HG03060 (cell line): ENCODE results near the gene PAX3.

Experiments
- ATAC-seq: cut with Tn5 transposase; IDR thresholded peaks from one replicate; pipeline ENCODE4 v1.9.1; 2021; ENCODE audit warnings: low read depth, moderate number of reproducible peaks; ENCODE audit not compliant: unreplicated experiment

PAX3 gene

DNA sequence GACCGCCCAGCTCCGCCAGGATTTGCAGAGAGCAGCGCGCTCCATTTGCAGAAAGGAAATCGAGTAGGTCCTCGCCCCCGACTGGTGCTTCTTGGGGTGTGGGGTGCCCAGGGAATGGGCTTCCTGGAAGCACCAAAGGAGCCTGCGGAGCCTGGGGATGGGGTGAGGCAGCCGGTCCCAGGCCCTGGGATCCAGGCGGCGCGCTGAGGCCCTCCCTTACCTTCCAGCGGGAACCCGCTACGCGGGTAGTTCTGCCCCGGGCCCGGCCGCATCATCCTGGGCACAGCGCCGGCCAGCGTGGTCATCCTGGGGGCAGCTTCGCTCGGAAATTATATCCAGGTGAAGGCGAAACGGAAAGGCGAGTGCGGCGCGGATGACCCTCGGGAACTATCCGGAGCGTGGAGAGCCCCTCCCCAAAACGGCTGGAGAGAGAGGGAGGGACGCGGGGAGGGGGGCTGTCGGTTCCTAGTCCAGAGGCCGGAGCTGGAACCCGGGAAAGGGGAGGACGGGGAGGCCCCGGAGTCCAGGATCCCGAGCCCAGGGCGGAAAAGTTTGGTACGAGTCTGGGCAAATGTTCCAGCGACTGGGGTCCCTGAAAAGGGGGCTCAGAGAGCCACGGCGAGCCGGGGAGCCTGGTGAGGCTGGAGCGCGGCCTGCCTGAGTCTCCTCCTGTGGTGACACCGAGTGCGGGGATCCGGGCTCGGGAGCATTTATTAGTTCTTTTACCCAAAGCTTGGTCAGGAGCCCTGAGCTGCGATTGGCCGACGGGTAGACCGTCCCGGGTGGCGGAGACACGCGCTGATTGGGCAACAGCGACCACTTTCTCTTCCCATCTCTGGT is at the start of gene PAX3:
TSS of gene PAX3 (minus strand) at position 688 of the 840 bp plus-strand sequence. CDS start at position 305, 383 bp downstream.
- no peak for ATAC-seq

DNA sequence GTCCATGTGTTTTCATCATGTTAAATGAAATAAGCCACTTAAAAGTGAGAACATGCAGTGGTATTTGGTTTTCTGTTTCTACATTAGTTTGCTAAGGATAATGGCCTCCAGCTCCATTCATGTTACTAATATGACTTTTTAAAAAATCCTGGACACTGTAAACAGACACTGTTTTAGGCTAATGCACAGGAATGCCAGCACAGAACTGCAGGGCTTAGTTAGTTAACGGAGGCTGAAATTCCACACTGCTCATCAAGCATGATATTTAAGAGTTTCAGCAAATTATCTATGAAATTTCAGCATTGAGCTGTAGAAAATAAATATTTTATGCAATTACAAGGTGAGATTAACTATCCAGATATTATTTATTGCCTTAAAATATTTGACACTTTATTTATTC is 42.5 kb upstream of the PAX3 start:
- ATAC-seq, result no peak

DNA sequence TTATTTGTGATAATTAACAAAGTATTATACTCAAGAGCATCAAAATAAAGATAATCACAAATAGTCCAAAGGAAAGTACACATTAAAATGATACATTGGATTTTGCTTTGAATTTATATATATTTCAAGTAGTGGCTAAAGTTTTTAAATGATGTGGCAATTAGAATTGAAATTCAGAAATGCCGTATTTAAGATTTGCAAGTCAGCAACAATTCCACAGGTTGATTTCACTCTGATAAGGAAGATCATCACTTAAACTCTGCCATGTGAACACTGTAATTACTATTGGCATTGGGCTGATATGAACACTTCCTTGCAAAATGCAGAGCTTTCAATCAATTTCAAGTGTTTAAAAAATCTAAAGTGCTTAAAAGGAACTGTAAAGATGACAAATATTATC is 39.6 kb upstream of the PAX3 start:
- ATAC-seq, result no peak

DNA sequence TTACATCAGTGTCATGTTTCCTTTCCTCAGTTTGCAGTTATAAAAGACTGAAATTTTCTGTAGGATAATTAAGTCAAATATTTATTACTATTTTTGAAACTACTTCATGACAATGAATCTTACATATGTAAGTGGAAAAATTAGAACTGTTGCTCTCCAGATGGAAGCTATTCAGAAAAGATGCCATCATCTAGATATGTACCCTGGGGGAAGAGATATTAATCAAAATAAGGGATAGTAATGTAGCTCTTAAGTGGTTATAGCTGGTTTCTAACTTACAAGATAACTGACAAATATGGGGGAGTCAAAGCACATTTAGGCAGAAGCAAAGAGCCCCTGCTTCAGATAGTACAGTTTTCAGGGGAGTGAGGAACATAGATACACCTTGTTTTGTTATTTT is 38.1 kb upstream of the PAX3 start:
- no peak for ATAC-seq

DNA sequence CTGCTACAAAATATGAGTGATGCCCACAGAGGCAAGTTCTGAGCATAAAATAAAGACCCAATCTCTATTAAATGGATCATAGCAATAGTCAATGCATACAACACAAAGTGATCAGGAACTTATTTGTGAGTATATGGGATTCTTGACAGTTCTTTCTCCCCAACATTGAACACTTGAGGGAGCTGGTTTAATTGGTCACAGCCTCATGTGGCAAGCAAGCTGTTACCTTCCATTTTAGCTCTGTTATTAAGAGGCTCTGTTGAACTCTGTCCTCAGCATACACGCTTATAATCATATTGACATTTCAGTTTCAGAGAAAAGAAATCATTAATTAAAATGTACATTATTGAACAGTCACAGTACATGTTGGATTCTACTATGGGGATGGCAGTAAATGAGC is 37.6 kb upstream of the PAX3 start:
- no peak for ATAC-seq

DNA sequence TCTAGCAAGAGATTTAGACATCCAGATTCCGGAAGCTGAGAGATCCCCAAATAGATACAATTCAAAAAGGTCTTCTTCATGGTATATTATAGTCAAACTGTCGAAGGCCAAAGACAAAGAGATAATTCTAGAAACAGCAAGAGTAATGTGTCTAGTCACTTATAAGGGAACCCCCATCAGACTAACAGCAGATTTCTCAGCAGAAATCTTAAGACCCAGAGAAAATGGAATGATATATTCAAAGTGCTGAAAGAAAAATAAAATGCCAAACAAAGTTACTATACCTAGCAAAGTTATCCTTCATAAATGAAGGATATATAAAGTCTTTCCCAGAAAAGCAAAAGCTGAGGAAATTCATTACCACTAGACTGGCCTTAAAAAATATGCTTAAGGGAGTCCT is 36.1 kb upstream of the PAX3 start:
- no peak for ATAC-seq

DNA sequence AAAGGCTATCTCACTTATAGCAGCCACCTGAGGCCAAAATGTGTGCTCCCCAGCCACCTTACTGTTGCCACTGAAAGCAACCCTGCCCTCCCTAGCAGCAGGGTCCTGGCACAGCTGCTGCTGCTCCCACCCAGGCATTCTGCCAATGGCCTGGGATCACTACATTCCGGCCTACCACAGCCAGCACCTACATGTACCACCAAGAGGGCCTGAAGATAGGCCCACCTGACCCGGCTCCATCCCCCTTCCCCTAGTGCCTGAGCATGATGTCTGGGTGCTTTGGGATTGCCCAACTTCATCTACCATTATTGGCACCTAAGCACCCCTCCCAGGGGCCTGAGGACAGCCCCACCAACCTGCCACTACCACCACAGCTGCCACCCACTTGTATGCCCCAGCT is 34.6 kb upstream of the PAX3 start:
- no peak for ATAC-seq

DNA sequence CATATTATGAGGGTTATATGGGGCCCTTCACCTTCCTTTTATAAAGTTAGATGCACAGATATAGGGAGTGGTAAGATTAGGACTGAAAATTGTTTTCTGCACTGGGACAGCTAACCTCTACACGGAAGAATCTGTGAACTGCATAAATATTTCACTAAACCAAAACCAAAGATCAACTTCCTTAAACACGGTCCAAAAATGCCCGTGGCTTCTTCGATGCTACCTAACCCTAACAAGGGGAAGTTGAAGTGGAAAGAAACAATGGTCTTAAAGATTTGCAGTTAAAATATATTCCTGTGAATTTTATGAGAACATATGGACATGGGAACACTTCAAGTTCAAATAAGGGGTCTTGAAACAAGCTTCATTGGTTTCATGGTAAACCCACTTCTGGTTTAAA is 33.3 kb upstream of the PAX3 start:
- ATAC-seq, result no peak

DNA sequence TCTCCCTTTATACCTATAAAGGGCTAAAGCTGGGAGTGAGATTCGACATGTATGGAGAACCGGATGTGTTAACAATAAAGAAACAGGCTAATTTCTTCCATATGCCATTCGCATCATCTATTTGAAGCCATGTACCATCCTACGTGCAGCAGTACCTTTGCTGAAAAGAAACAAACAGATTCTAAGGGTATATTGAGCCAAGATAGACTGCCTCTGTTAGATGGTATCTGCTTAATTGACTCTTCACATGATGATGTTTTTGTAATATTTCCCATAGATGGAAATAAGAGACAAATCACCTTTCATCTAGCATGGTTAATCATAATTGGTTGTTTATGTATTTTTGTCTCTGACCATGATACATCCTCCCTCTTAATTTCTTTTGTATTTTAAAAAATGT is 32.1 kb upstream of the PAX3 start:
- ATAC-seq, result no peak

DNA sequence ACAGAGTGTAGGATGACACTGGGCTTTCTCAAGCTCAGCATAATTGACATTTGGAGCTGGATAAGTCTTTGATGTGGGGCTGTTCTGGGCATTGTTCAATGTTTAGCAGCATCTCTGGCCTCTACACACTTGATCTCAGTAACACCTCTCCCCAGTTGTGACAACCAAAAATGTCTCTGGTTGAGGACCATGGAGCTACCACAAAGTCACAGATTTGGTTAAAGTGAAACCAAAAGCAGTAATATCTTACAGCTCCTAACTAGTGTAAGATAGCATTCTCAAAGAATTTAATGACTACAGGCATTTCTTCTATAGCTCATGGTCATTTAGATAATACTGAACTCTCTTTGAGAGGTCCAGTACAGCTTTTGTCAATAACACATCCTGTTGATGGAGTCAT is 23.4 kb upstream of the PAX3 start:
- no peak for ATAC-seq

DNA sequence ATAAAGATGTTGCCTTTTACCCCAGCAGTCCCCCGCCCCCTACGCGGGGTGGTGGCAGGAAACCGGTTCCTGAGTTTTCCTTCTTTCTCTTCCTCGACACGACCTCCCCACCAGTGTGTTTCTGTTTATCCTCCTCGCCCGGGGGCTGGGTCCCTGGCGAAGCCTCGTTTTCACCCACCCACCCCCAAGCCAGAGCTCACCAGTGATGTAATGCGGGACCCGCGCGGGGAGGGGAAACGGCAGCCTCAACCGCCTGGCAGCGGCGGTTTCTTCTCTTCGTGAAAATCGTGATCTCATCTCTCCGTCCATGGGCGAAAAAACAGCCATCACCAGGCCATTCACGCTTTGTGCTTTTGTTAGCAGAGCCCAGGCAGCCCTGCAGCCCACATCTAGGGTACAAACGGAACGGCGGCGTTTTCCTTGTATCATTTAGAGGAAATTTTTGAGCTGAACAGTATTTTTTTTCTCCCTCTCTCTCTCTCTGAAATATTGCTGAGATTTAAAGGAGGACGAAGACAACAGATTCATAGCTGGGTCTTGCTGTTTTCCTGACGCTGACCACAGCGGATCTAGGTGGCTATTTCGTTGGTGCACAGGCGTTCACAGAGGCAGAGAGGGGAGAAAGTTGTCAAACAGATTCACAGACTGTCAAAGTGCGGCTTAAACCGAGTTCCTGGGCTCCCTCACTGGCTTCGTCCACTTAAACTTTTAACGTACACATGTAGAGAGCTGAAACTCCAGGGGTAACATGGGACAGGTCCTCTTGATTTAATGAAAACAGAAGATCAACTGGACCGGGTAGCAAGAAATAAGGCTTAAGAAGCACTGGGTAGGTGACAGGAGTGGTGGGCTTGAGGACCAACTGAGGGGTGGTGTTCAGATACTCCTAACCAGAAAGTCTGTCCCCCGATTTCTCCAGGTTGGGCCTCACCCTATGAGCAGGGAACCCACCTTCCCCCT is 21.9 kb upstream of the PAX3 start:
- ATAC-seq, result no peak

DNA sequence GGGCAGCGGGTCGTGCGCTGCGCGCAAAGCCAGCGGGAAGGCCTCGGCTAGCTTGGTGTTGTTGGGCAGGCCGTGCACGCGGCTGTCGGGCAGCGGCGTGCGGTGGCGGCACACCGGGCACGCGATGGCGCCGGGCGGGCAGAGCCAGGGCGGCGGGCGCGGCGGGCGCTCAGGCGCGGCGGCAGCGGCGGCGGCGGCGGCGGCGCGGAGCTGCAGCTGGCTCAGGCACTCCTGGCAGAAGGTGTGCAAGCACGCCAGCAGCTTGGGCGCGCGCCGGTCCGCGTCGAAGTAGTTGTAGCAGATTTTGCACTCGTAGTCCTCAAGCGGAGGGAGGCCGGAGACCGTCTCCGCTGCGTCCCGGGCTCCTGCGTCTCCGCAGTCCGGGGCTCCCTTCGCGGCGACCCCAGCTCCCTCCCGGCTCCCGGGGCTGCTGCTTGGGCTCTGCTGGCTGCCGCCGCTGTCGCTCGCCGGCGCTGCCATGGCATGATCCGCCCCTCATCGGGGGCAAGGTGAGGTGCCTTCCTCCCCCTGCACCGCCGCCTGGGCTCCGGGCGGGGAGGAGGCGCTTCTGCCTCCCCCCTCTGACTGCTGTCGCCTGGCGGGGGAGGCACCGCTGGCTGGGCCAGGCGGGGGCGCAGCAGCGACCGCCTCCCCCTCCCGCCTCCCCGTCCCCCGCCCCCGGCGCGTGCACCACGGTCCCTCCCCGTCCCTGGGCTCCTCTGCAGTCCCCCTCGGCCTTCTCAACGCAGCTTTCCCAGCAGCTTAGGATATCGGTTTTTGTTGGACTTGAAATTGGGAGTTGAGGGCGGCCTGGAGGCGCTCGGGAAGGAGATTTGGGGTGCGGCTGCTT is 21.0 kb upstream of the PAX3 start:
- no peak for ATAC-seq

DNA sequence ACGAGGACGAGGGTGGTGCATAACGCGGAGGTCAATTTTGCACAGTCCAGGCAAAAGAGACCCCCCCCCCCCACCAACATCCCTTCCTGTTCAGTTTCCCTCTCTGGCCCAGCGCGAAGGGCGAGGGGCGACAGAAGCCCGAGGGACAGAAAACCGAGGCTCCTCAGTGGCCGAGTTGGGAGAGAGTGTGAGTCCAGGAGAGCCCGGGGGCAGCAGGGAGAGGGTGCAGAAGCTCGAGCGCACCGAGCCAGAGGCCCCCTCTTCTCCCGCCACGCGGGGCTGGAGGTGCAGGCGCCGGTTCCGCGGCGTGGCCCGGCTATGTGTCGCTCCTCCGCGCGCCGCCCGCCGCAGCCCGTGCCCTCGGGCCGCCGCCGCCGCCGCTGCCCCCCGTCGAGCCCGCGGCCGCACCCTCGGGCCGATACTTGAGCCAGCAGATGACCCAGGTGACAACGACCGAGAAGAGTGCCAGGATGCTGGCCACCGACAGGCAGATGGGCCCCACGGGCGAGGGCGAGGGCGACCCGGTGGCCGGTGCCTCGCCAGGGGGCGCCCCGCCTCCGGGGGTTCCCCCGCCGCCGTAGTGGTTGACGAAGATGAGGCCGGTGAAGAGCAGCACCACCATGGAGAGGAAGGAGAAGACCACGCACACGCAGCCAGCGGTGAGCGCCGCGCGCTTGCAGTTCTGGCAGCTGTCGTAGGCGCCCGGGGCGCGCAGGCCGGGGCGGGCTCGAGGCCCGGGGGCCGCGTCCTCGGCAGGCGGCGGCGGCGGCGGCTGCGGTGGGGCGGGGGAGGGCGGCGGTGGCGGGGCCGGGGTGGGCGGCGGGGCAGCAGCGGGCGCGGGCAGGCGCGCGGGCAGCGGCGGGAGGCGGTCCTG is 20.2 kb upstream of the PAX3 start:
- peak; percentile 20 for ATAC-seq

DNA sequence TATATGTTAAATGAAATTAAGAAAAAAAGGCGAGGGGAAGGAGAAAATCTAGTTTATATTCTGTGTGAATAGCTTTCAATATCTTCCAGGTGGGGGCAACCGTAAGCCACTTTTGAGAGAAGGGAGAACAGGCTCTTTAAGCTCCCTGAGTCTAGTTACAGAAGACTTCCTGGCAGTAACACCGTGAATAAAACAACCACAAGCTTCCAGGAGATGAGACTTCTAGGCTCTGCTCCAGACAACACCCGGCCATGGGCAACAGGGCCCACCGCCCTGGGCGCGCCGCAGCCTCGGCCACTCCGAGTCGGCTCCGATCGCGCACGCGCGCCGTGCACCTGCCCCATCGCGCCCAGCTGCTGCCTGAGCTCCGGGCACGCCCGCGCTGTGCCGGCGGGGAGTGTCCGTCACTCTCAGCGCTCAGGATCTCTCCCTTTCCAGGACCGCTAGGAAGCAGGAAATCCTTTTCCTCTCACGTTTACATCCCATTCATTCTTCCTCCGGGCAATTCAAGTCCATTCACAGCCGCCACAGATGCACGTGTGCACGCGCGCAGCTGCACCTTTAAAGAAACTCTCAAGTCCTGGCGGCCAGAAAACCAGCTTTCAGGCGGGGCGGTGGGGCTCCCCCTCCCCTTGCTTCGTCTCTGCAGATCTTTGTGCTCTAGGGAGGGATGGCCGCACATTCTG is 19.4 kb upstream of the PAX3 start:
- peak; percentile 31 for ATAC-seq

DNA sequence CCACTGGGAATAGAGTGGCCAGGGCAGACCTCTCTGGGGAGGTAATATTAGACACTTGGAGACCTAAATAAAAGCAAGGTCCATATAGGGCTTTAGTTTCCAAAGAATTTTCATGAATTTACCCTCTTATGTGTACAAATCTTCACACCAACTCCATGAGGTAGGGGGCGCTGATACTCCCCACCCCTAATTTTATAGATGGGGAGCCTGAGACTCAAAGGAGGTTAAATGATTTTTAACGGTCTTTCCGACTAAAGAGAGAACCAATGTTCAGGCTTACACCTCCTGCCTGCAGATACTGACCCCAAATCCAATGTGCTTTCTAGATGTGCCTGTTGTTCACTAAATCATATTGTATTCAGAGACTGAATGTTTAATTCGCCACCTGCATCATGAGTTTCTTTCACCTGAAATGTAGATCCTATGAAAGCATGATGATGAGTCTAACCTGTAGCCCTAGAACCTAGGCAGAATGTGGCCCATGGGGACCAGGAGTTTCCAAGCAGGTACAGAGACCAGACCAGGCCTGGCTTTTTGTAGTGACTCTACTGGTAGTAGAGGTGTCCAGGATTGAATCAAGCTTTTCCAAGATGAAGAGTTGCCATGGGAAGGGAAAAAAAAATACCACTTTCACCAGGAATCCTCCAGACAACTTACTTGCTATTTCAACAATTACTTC is 16.8 kb upstream of the PAX3 start:
- ATAC-seq, result no peak

DNA sequence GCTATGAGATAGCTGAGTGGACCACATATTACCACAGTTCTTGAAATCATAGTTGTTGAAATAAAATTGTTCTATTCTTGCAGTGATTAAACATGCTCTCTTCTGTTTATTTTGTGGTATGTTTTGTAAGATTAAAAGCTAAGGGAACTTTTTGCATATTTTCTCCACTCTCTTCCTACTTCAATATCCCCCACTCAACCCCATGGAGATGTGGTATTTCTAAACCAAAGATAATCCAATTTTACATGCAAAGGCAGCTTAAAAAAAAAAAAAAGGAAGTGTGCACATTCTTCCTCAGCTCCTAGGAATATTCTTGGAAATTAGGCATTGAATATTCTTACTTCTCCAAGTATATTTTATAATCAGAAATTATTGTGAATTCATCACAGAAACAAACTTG is 15.0 kb upstream of the PAX3 start:
- ATAC-seq, result no peak

DNA sequence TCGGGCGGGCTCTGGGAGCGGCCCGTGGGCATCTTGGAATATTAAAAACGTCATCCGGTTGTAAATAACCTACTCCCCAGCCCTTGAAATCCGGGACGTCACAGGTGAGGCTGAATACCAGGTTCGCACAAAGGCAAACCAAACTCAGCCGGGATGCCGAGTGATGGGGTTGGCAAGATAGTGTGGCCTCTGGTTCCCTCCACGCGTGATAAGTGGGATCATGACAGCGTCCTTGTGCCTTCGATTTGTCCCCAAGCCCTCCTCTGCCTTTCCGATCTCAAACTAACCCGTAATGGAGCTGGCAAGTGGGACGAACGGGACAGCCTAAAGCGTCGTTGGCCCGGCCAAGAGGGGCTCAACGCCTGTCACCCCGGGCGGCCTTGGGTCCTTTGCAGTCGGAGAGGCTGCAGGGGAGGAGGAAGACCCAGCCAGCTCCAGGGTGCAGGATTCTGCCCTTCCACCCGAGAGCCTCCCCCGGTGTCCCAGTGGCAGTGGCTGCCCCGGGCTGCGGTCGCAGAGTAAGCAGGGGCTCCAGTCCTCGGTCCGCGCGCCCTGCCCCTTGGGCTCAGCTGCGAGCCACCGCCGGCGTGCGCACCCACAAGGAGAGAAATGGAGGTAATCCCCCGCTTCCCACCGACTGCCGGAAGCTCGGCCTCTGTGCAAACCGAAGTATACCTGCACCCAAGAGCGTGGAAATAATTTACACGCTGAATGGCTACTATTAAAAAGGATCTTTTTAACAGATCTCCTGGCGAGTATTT is 13.4 kb upstream of the PAX3 start:
- no peak for ATAC-seq
